ENCODE results near the gene SHROOM2.

SHROOM2 gene

DNA sequence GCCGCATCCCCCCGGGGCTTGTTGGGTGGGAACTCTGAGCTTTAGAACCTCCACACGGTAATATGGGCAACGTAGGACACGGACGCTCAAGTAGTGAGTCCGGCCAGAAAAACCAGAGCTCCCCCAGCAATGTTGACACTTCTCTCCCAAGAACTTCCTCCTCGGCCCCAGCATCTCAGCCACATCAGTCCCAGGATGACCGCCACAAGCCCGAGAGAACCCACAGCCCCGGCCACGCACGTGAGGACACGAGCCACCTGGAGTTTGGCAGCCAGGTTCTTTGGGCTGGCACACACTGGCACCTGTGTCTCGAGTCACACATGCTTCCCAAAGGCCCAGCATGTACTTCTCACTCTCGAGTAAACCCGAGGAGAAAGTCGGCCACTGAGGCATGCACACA lies 197.2 kb downstream of the SHROOM2 start:
- 97% methylated on average over 18 of the region's 18 CpGs for WGBS
- H3K4me2 ChIP-seq (ENCODE audit: low read length, poor library complexity, severe bottlenecking): no peak overlapping the region
- no peak overlapping the region for H3K18ac ChIP-seq (ENCODE audit: low read depth in 1 of 2, low read length in 2 of 2)
- no peak overlapping the region for H2BK15ac ChIP-seq (ENCODE audit: low read depth, poor library complexity, severe bottlenecking)
- no peaks in the 10 kb centered on the region for H3K9me3 ChIP-seq (ENCODE audit: control insufficient read depth, low read length)
- H3K27ac ChIP-seq (ENCODE audit: low read length, poor library complexity, severe bottlenecking): no peak overlapping the region
- peaks cover 0 to 5% of the 10 kb centered on the region in 2 experiments for H3K36me3 ChIP-seq (ENCODE audit: control insufficient read depth in 1 of 2, insufficient read depth in 2 of 2, low read depth in 1 of 2, low read length in 2 of 2)
- H4K91ac ChIP-seq (ENCODE audit: low read length): no peak overlapping the region
- H3K27me3 ChIP-seq (ENCODE audit: control insufficient read depth in 1 of 2, insufficient read depth in 1 of 2, low read length in 2 of 2): no peaks in the 10 kb centered on the region
- H2AFZ ChIP-seq (ENCODE audit: low read depth, low read length): no peak overlapping the region
- H2BK5ac ChIP-seq (ENCODE audit: low read depth, low read length, poor library complexity, severe bottlenecking): no peak overlapping the region
- H3K4me3 ChIP-seq (ENCODE audit: insufficient read depth in 1 of 2, low read depth in 1 of 2, low read length in 2 of 2): no peak overlapping the region
- H3K79me1 ChIP-seq (replicated peaks; ENCODE audit: low read length, poor library complexity, severe bottlenecking): no peaks in the 10 kb centered on the region
- H2AK5ac ChIP-seq (ENCODE audit: low read length, severe bottlenecking): no peak overlapping the region
- H4K8ac ChIP-seq (ENCODE audit: low read length): no peak overlapping the region
- H3K4me1 ChIP-seq (ENCODE audit: control insufficient read depth, insufficient read depth, low read depth, low read length): no peaks in the 10 kb centered on the region
- no peak overlapping the region for H3K14ac ChIP-seq (ENCODE audit: low read length in 2 of 2)
- no peak for DNase-seq
- no peak overlapping the region for H3K23ac ChIP-seq (ENCODE audit: low read length in 2 of 2)
- H2BK12ac ChIP-seq (ENCODE audit: low read length in 2 of 2): no peak overlapping the region
- H2BK120ac ChIP-seq (ENCODE audit: low read depth, low read length): no peak overlapping the region
- H3K9ac ChIP-seq (ENCODE audit: low read length): no peak overlapping the region
- no peak overlapping the region for H3K4ac ChIP-seq (ENCODE audit: low read depth in 1 of 2, low read length in 2 of 2)

DNA sequence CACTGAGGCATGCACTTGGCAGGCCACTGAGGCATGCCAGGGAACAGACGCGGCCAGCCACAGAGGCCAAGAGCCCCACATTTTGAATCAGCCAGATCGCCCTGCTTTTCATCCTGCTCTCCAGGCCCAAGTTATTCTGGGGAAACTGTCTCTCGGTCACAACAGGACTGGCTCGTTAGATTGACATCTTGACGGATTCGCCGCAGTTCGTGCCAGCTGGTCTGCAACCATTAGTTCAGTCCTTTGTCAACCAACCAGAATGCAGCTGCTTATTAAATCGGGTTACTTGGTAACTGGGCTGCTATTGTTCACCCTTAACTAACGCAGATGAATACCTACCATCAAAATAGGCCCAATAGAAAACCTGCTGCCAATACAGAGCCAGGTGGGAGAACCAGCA lies 197.6 kb downstream of the SHROOM2 start:
- H3K9ac ChIP-seq (ENCODE audit: low read length): no peak overlapping the region
- no peak for DNase-seq
- no peak overlapping the region for H3K14ac ChIP-seq (ENCODE audit: low read length in 2 of 2)
- no peak overlapping the region for H2BK120ac ChIP-seq (ENCODE audit: low read depth, low read length)
- H3K4me3 ChIP-seq (ENCODE audit: insufficient read depth in 1 of 2, low read depth in 1 of 2, low read length in 2 of 2): no peak overlapping the region
- no peaks in the 10 kb centered on the region for H3K4me1 ChIP-seq (ENCODE audit: control insufficient read depth, insufficient read depth, low read depth, low read length)
- no peaks in the 10 kb centered on the region for H3K27me3 ChIP-seq (ENCODE audit: control insufficient read depth in 1 of 2, insufficient read depth in 1 of 2, low read length in 2 of 2)
- no peak overlapping the region for H4K91ac ChIP-seq (ENCODE audit: low read length)
- no peak overlapping the region for H3K18ac ChIP-seq (ENCODE audit: low read depth in 1 of 2, low read length in 2 of 2)
- no peak overlapping the region for H4K8ac ChIP-seq (ENCODE audit: low read length)
- no peak overlapping the region for H3K27ac ChIP-seq (ENCODE audit: low read length, poor library complexity, severe bottlenecking)
- 99% methylated on average over 9 of the region's 11 CpGs for WGBS
- H2BK15ac ChIP-seq (ENCODE audit: low read depth, poor library complexity, severe bottlenecking): no peak overlapping the region
- no peaks in the 10 kb centered on the region for H3K9me3 ChIP-seq (ENCODE audit: control insufficient read depth, low read length)
- no peak overlapping the region for H2AK5ac ChIP-seq (ENCODE audit: low read length, severe bottlenecking)
- H3K4me2 ChIP-seq (ENCODE audit: low read length, poor library complexity, severe bottlenecking): no peak overlapping the region
- H3K23ac ChIP-seq (ENCODE audit: low read length in 2 of 2): no peak overlapping the region
- no peaks in the 10 kb centered on the region for H3K79me1 ChIP-seq (replicated peaks; ENCODE audit: low read length, poor library complexity, severe bottlenecking)
- H2AFZ ChIP-seq (ENCODE audit: low read depth, low read length): no peak overlapping the region
- no peak overlapping the region for H3K4ac ChIP-seq (ENCODE audit: low read depth in 1 of 2, low read length in 2 of 2)
- no peak overlapping the region for H2BK12ac ChIP-seq (ENCODE audit: low read length in 2 of 2)
- H2BK5ac ChIP-seq (ENCODE audit: low read depth, low read length, poor library complexity, severe bottlenecking): no peak overlapping the region
- H3K36me3 ChIP-seq (ENCODE audit: control insufficient read depth in 1 of 2, insufficient read depth in 2 of 2, low read depth in 1 of 2, low read length in 2 of 2): peaks cover 0 to 5% of the 10 kb centered on the region in 2 experiments

DNA sequence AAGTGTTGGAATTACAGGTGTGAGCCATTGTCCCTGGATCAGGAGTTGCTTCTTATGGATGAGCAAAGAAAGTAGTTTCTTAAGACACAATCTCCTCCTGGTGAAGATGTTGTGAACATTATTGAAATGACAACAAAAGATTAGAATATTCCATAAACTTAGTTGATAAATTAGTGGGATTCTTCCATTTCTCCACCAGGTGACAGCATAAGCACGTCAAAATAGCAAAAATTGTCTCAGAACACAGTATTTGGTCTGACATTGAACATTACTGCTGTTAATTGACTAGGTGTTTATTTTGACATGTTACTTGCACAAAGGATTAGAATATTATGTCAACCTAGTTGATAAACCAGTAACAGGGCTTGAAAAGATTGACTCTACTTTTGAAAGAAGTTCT lies 202.5 kb downstream of the SHROOM2 start:
- Histone ChIP-seq H3K9ac (ENCODE audit: low read length) (no peak overlapping the region), H3K27me3 (ENCODE audit: control insufficient read depth in 1 of 2, insufficient read depth in 1 of 2, low read length in 2 of 2) (no peaks in the 10 kb centered on the region), H2BK12ac (ENCODE audit: low read length in 2 of 2) (no peak overlapping the region), H2BK5ac (ENCODE audit: low read depth, low read length, poor library complexity, severe bottlenecking) (no peak overlapping the region), H3K79me1 (replicated peaks; ENCODE audit: low read length, poor library complexity, severe bottlenecking) (no peaks in the 10 kb centered on the region), H3K4me2 (ENCODE audit: low read length, poor library complexity, severe bottlenecking) (no peak overlapping the region), H4K91ac (ENCODE audit: low read length) (no peak overlapping the region), H2AK5ac (ENCODE audit: low read length, severe bottlenecking) (no peak overlapping the region), H3K14ac (ENCODE audit: low read length in 2 of 2) (no peak overlapping the region), H2AFZ (ENCODE audit: low read depth, low read length) (no peak overlapping the region), H3K23ac (ENCODE audit: low read length in 2 of 2) (no peak overlapping the region), H3K18ac (ENCODE audit: low read depth in 1 of 2, low read length in 2 of 2) (no peak overlapping the region), H3K4me1 (ENCODE audit: control insufficient read depth, insufficient read depth, low read depth, low read length) (no peaks in the 10 kb centered on the region), H4K8ac (ENCODE audit: low read length) (no peak overlapping the region), H2BK120ac (ENCODE audit: low read depth, low read length) (no peak overlapping the region), H2BK15ac (ENCODE audit: low read depth, poor library complexity, severe bottlenecking) (no peak overlapping the region), H3K27ac (ENCODE audit: low read length, poor library complexity, severe bottlenecking) (no peak overlapping the region), H3K9me3 (ENCODE audit: control insufficient read depth, low read length) (no peaks in the 10 kb centered on the region), H3K4me3 (ENCODE audit: insufficient read depth in 1 of 2, low read depth in 1 of 2, low read length in 2 of 2) (no peak overlapping the region), H3K36me3 (ENCODE audit: control insufficient read depth in 1 of 2, insufficient read depth in 2 of 2, low read depth in 1 of 2, low read length in 2 of 2) (peaks cover 0 to under 1% of the 10 kb centered on the region in 2 experiments), H3K4ac (ENCODE audit: low read depth in 1 of 2, low read length in 2 of 2) (no peak overlapping the region)
- whole genome bisulfite sequencing: no CpG with 5 or more reads among the region's 1 CpG
- DNase-seq: no peak

DNA sequence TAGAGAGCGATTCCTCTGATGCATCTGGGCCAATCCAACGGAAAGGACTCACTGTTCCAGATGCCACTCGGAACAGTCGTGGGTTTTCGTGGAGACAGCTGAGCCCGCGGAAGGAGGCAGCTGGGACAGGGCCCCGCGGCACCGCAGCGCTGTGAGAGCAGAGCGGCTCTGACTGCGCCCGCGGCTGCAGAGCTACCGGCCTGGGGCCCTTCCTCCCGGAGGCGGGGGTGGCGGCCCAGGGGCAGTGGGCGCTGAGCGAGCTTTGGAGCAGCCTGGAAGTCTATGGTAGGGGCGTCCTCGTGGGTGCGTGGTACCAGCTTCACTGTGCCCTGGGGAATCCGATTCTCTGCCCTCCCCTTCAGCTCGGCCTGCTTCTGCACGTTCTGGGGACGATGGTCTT lies 205.8 kb downstream of the SHROOM2 start:
- 97% methylated on average over 23 of the region's 28 CpGs for WGBS
- no peak overlapping the region for H2BK5ac ChIP-seq (ENCODE audit: low read depth, low read length, poor library complexity, severe bottlenecking)

More for the DNA sequence above, 205.8 kb downstream of the SHROOM2 start:
- H2AK5ac ChIP-seq (ENCODE audit: low read length, severe bottlenecking): no peak overlapping the region
- no peak overlapping the region for H3K27ac ChIP-seq (ENCODE audit: low read length, poor library complexity, severe bottlenecking)
- H3K4me2 ChIP-seq (ENCODE audit: low read length, poor library complexity, severe bottlenecking): no peak overlapping the region
- no peak overlapping the region for H4K91ac ChIP-seq (ENCODE audit: low read length)
- H3K9ac ChIP-seq (ENCODE audit: low read length): no peak overlapping the region
- H3K14ac ChIP-seq (ENCODE audit: low read length in 2 of 2): no peak overlapping the region
- H3K27me3 ChIP-seq (ENCODE audit: control insufficient read depth in 1 of 2, insufficient read depth in 1 of 2, low read length in 2 of 2): no peaks in the 10 kb centered on the region
- no peak for DNase-seq
- no peaks in the 10 kb centered on the region for H3K79me1 ChIP-seq (replicated peaks; ENCODE audit: low read length, poor library complexity, severe bottlenecking)
- no peaks in the 10 kb centered on the region for H3K4me1 ChIP-seq (ENCODE audit: control insufficient read depth, insufficient read depth, low read depth, low read length)
- H3K23ac ChIP-seq (ENCODE audit: low read length in 2 of 2): no peak overlapping the region
- no peak overlapping the region for H2BK15ac ChIP-seq (ENCODE audit: low read depth, poor library complexity, severe bottlenecking)
- no peak overlapping the region for H4K8ac ChIP-seq (ENCODE audit: low read length)
- H2BK120ac ChIP-seq (ENCODE audit: low read depth, low read length): no peak overlapping the region
- no peak overlapping the region for H3K18ac ChIP-seq (ENCODE audit: low read depth in 1 of 2, low read length in 2 of 2)
- H3K9me3 ChIP-seq (ENCODE audit: control insufficient read depth, low read length): no peaks in the 10 kb centered on the region
- H3K4me3 ChIP-seq (ENCODE audit: insufficient read depth in 1 of 2, low read depth in 1 of 2, low read length in 2 of 2): no peak overlapping the region
- H2BK12ac ChIP-seq (ENCODE audit: low read length in 2 of 2): no peak overlapping the region
- no peak overlapping the region for H2AFZ ChIP-seq (ENCODE audit: low read depth, low read length)
- H3K4ac ChIP-seq (ENCODE audit: low read depth in 1 of 2, low read length in 2 of 2): no peak overlapping the region
- no peaks in the 10 kb centered on the region for H3K36me3 ChIP-seq (ENCODE audit: control insufficient read depth in 1 of 2, insufficient read depth in 2 of 2, low read depth in 1 of 2, low read length in 2 of 2)

Measured in mesenchymal stem cell (in vitro differentiated cells and primary cell).